MM.1S (cell line): ENCODE results near the gene CDC42.

Experiments
- DNase-seq: peaks from one replicate; pipeline ENCODE4 v3.0.0-alpha.2; 2015
- H2AFZ ChIP-seq: fragments of 300-600 bp; sonication (generic); 2 replicates; pipeline ENCODE4 v1.6.0; 2016; ENCODE audit warnings: antibody characterized with exemption, low read length
- H3F3A ChIP-seq: fragments of 300-600 bp; sonication (generic); 2 replicates; pipeline ENCODE4 v1.6.1; 2016; ENCODE audit warnings: mild to moderate bottlenecking, antibody characterized with exemption, low read length, moderate library complexity, mixed read lengths; ENCODE audit not compliant: insufficient read depth
- H3K27ac ChIP-seq: fragments of 300-600 bp; sonication (generic); 2 replicates; pipeline ENCODE4 v1.5.1; 2016; ENCODE audit warnings: mild to moderate bottlenecking, low read length
- H3K27me3 ChIP-seq: fragments of 300-600 bp; sonication (generic); replicated peaks from 2 replicates; pipeline ENCODE4 v1.6.0; 2016; ENCODE audit warnings: low read length; ENCODE audit not compliant: insufficient read depth
- H3K36me3 ChIP-seq: fragments of 300-600 bp; sonication (generic); replicated peaks from 2 replicates; pipeline ENCODE4 v1.6.1; 2016; ENCODE audit warnings: mild to moderate bottlenecking, low read length, mixed read lengths; ENCODE audit not compliant: insufficient read depth
- H3K4me1 ChIP-seq: fragments of 300-600 bp; sonication (generic); 2 replicates; pipeline ENCODE4 v1.6.1; 2016; ENCODE audit warnings: low read length, mixed read lengths
- H3K4me2 ChIP-seq: fragments of 300-600 bp; sonication (generic); 2 replicates; pipeline ENCODE4 v1.6.0; 2016; ENCODE audit warnings: low read depth, low read length
- H3K4me3 ChIP-seq: fragments of 300-600 bp; sonication (generic); 2 replicates; pipeline ENCODE4 v1.5.1; 2016; ENCODE audit warnings: low read length, mixed read lengths
- H3K79me2 ChIP-seq: fragments of 300-600 bp; sonication (generic); 2 replicates; pipeline ENCODE4 v1.6.1; 2016; ENCODE audit warnings: mixed run types, low read length, mixed read lengths
- H3K9ac ChIP-seq: fragments of 300-600 bp; sonication (generic); 2 replicates; pipeline ENCODE4 v1.6.1; 2016; ENCODE audit warnings: low read length, mixed read lengths
- H3K9me2 ChIP-seq: fragments of 300-600 bp; sonication (generic); replicated peaks from 2 replicates; pipeline ENCODE4 v1.6.1; 2016; ENCODE audit warnings: mild to moderate bottlenecking, low read length, mixed read lengths; ENCODE audit not compliant: insufficient read depth
- H3K9me3 ChIP-seq: fragments of 300-600 bp; sonication (generic); replicated peaks from 2 replicates; pipeline ENCODE4 v1.6.1; 2016; ENCODE audit warnings: mild to moderate bottlenecking, low read length, mixed read lengths; ENCODE audit not compliant: insufficient read depth
- H4K20me1 ChIP-seq: fragments of 300-600 bp; sonication (generic); 2 replicates; pipeline ENCODE4 v1.6.1; 2016; ENCODE audit warnings: mild to moderate bottlenecking, low read length, moderate library complexity, mixed read lengths; ENCODE audit not compliant: insufficient read depth
- EZH2 ChIP-seq: fragments of 300-600 bp; sonication (generic); optimal IDR thresholded peaks from 2 replicates; pipeline ENCODE3; 2017; ENCODE audit warnings: low read depth, mild to moderate bottlenecking, antibody characterized with exemption, low read length, mixed read lengths
- EZH2phosphoT487 ChIP-seq: fragments of 300-600 bp; sonication (generic); IDR thresholded peaks from 2 replicates; pipeline ENCODE4 v1.6.1; 2018; ENCODE audit warnings: antibody characterized with exemption, low read length
- TF ChIP-seq, protein P1 (sequence below): fragments of 300-600 bp; sonication (generic); IDR thresholded peaks from 2 replicates; pipeline ENCODE4 v1.5.1; 2016; ENCODE audit warnings: antibody characterized with exemption, low read length, mixed read lengths

Gene CDC42

GRCh38 chr1:22021061-22021460 is 31.4 kb upstream of the CDC42 start:
- Histone ChIP-seq H4K20me1 (no peaks in the 10 kb centered on the region), H3K36me3 (no peaks in the 10 kb centered on the region), H3F3A (peaks cover 26% of the 10 kb centered on the region), H3K9me2 (no peaks in the 10 kb centered on the region), H3K4me3 (no peak overlapping the region), H3K27me3 (no peaks in the 10 kb centered on the region), H3K9me3 (no peaks in the 10 kb centered on the region), H3K4me2 (no peak overlapping the region), H3K9ac (no peak overlapping the region), H3K4me1 (peaks cover 13% of the 10 kb centered on the region), H3K79me2 (0 out of 2 replicates have a peak, but pooled peaks cover 2% of the 10 kb centered on the region), H2AFZ (no peak overlapping the region), H3K27ac (no peak overlapping the region)
- no peak for DNase-seq
- TF ChIP-seq EZH2 = no peak
- TF ChIP-seq, protein P1, sequence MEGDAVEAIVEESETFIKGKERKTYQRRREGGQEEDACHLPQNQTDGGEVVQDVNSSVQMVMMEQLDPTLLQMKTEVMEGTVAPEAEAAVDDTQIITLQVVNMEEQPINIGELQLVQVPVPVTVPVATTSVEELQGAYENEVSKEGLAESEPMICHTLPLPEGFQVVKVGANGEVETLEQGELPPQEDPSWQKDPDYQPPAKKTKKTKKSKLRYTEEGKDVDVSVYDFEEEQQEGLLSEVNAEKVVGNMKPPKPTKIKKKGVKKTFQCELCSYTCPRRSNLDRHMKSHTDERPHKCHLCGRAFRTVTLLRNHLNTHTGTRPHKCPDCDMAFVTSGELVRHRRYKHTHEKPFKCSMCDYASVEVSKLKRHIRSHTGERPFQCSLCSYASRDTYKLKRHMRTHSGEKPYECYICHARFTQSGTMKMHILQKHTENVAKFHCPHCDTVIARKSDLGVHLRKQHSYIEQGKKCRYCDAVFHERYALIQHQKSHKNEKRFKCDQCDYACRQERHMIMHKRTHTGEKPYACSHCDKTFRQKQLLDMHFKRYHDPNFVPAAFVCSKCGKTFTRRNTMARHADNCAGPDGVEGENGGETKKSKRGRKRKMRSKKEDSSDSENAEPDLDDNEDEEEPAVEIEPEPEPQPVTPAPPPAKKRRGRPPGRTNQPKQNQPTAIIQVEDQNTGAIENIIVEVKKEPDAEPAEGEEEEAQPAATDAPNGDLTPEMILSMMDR = no peak
- no peak for TF ChIP-seq EZH2phosphoT487

DNA sequence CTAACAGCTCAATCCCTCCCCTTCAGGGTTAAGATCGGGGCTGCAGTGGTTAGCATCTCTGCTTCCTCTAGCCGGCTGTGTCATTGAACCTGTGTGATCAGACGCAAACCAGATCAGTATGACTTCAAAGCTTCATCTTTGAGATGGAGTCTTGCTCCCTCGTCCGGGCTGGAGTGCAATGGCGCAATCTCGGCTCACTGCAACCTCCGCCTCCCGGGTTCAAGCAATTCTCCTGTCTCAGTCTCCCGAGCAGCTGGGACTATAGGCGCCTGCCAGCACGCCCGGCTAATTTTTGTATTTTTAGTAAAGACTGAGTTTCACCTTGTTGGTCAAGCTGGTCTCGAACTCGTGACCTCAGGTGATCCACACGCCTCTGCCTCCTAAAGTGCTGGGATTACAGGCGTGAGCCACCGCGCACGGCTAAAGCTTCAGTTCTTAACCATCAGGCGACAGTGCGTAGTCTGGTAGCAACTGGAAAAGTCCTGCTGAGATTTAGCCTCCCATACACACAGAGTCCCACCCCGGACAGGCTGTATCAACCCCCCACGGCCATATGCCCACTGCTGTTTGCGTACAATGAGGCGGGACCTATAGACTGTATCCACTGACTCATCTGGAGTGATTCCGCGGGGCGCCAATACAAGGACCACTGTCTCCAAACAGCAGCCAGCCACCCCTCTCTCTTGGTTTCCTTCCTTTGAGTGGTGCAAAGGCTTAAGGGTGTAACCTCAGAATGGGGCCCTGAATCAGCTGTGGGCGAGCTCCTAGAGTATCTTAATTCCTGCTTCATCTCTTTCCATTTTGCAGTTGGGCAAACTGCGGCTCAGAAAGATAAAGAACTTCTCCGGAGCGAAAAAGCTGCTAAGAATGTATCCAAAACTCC is 27.8 kb upstream of the CDC42 start:
- Histone ChIP-seq H3K36me3 (no peaks in the 10 kb centered on the region), H3K9ac (peak overlapping the region; percentile 99), H3K27me3 (no peaks in the 10 kb centered on the region), H3K4me2 (peak overlapping the region; percentile 97), H3K4me1 (peaks cover 6% of the 10 kb centered on the region; the same call in 1 of the 2 replicates), H2AFZ (peak overlapping the region; percentile 96), H3K9me2 (no peaks in the 10 kb centered on the region), H4K20me1 (no peaks in the 10 kb centered on the region), H3K9me3 (no peaks in the 10 kb centered on the region), H3K27ac (peak overlapping the region; percentile 96), H3K79me2 (peaks cover 13% of the 10 kb centered on the region), H3F3A (peaks cover 26% of the 10 kb centered on the region), H3K4me3 (peak overlapping the region; percentile 96)
- peak; percentile 76 for DNase-seq
- TF ChIP-seq EZH2 = no peak
- TF ChIP-seq, protein P1 = peak; percentile 13; the same call in 1 of the 2 replicates

DNA sequence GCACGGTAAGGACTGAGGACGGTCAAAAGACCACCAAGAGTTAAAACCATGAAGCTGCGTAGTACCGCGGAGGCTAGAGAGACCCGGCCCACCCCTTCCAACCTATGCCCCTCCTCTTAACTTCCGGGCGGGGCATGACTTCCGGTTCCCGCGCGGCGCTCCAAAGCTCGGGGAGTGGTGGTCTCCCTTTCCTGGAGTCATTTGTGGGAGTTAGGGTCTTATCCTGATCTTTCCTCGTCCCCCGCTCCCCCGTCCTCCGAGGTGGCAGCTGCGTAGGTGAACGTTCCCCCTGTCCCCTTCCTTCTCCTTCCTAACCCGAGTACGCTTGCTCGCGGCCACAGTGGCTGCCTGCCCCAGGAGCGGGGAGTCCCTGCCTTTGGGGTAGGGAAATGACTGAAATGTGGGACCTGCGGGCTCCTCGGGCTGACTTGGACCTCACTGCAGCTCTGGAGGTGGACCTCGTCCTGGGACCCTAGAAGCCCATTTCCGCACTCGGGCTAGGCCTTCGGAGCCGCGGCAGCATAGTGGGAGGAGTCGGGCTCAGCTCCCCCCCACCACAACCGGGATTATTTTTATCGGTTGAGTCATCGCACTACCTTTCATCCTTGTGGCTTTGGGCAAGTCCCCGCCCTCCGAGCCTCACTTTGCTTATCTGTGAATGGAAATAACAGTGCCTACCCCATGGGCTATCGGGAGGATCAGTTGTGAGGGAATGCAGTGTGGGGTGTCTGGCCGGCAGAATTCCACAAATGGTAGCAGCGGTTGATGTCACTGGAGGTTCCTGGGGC is 26.9 kb upstream of the CDC42 start:
- Histone ChIP-seq H3K27me3 (no peaks in the 10 kb centered on the region), H3K9me3 (no peaks in the 10 kb centered on the region), H3K36me3 (no peaks in the 10 kb centered on the region), H3K4me1 (peaks cover 6% of the 10 kb centered on the region; the same call in 1 of the 2 replicates), H3K27ac (peak overlapping the region; percentile 96), H3K9me2 (no peaks in the 10 kb centered on the region), H3K4me2 (peak overlapping the region; percentile 97), H3F3A (peaks cover 26% of the 10 kb centered on the region), H2AFZ (peak overlapping the region; percentile 96), H3K4me3 (peak overlapping the region; percentile 96), H4K20me1 (no peaks in the 10 kb centered on the region), H3K79me2 (peaks cover 13% of the 10 kb centered on the region), H3K9ac (peak overlapping the region; percentile 99)
- TF ChIP-seq, protein P1 = no peak
- peak; percentile 96 for DNase-seq
